DMS 273 (cell line): ENCODE data around the gene DCBLD2.

Experiments used
- DNase-seq: peaks from one replicate; lab custom pipeline; 2025; ENCODE audit not compliant: unreplicated experiment; lab: John Stamatoyannopoulos, UW

DCBLD2 gene

GRCh38 chr3:98901392-98902350 is at the start of gene DCBLD2:
Gene DCBLD2 (minus strand): TSS chr3:98901695. CDS start chr3:98901326, 369 bp downstream.
- peak; percentile 100 for DNase-seq

GRCh38 chr3:98945666-98946065 is 44.2 kb upstream of the DCBLD2 start:
- no peak for DNase-seq

- no peak for DNase-seq
These were observed 43.6 kb upstream of the DCBLD2 start for GRCh38 chr3:98945101-98945524.

- no peak for DNase-seq
These were observed 28.9 kb upstream of the DCBLD2 start for GRCh38 chr3:98930413-98930812.

- DNase-seq: no peak
These were observed 20.5 kb upstream of the DCBLD2 start for GRCh38 chr3:98921957-98922356.

GRCh38 chr3:98920166-98920565 is 18.7 kb upstream of the DCBLD2 start:
- no peak for DNase-seq

- no peak for DNase-seq
These were observed 17.1 kb upstream of the DCBLD2 start for GRCh38 chr3:98918586-98918985.

GRCh38 chr3:98917608-98918007 is 16.1 kb upstream of the DCBLD2 start:
- DNase-seq: no peak

- DNase-seq: peak; percentile 68
These were observed 12.9 kb upstream of the DCBLD2 start for GRCh38 chr3:98914210-98915080.

GRCh38 chr3:98912448-98912847 is 11.0 kb upstream of the DCBLD2 start:
- no peak for DNase-seq

- DNase-seq: no peak
These were observed 4.7 kb upstream of the DCBLD2 start for GRCh38 chr3:98906230-98906629.

GRCh38 chr3:98903705-98904481 is 2.4 kb upstream of the DCBLD2 start:
- no peak for DNase-seq

GRCh38 chr3:98903099-98903498 is 1.6 kb upstream of the DCBLD2 start:
- DNase-seq: no peak

- DNase-seq: peak; percentile 53
These were observed 851 bp upstream of the DCBLD2 start for GRCh38 chr3:98902351-98902740.

GRCh38 chr3:98901119-98901391 is 440 bp downstream of the DCBLD2 start:
- DNase-seq: peak; percentile 85

- peak; percentile 43 for DNase-seq
These were observed 1.0 kb downstream of the DCBLD2 start for GRCh38 chr3:98900265-98901118.

GRCh38 chr3:98897701-98898100 is 3.8 kb downstream of the DCBLD2 start:
- no peak for DNase-seq

- DNase-seq: no peak
These were observed 6.5 kb downstream of the DCBLD2 start for GRCh38 chr3:98894791-98895576.

GRCh38 chr3:98893740-98894139 is 7.8 kb downstream of the DCBLD2 start:
- no peak for DNase-seq
